ENCODE data around the gene SNRPA. TPM values are rescaled to one million over a fixed set of nuclear protein-coding genes. Genes with fewer than 3 reads are reported as not detected.
A peak's percentile ranks its signal among the peaks of the same experiment; 100 is the strongest.

The SNRPA gene
- total and polyA plus RNA-seq, 2 of the 13 experiments (the other 11 are each of a cell fraction or from before 2014, with no cell fraction given) = 59.6 to 162 TPM

GRCh38 chr19:40717325-40717879 lies 33.6 kb upstream of the SNRPA start (continued):
- no peak for TF ChIP-seq ARHGAP35 (CRISPR knock-in tag; IDR thresholded peaks at IDR 0.05; ENCODE audit: borderline replicate concordance)
- TF ChIP-seq HNF4G (IDR thresholded peaks at IDR 0.05; ENCODE audit: borderline replicate concordance, low read depth, low read length) = peak; percentile 20; the same call in 1 of the 2 replicates
- no peak for TF ChIP-seq HNF4G (CRISPR knock-in tag; IDR thresholded peaks at IDR 0.05; ENCODE audit: borderline replicate concordance, low read depth)
- 0 out of 2 replicates have a peak, but pooled peaks have one; percentile 70 for TF ChIP-seq SNAI1 (CRISPR knock-in tag; IDR thresholded peaks at IDR 0.05; ENCODE audit: borderline replicate concordance)
- 0 out of 2 replicates have a peak, but pooled peaks have one; percentile 4 for TF ChIP-seq ZBTB10 (CRISPR knock-in tag; IDR thresholded peaks at IDR 0.05; ENCODE audit: borderline replicate concordance)
- TF ChIP-seq ZNF773 (CRISPR knock-in tag; IDR thresholded peaks at IDR 0.05; ENCODE audit: borderline replicate concordance) = no peak
- peak; percentile 63 for TF ChIP-seq ZNF777 (CRISPR knock-in tag; IDR thresholded peaks at IDR 0.05)

All from HepG2 (cell line).